Sigmoid colon (tissue), 7 donors: ENCODE results near the gene SP7. TPM values are rescaled to one million over a fixed set of nuclear protein-coding genes. Genes with fewer than 3 reads are reported as not detected.

Source experiments
- DNase-seq: peaks from one replicate; pipeline ENCODE4 v3.0.0-alpha.2; 2019
- H3K27ac ChIP-seq, 4 donors: fragments of 200-600 bp; sonication (generic); one replicate each; pipeline ENCODE4 v1.5.1; 2016 to 2019; ENCODE audit warnings: mild to moderate bottlenecking in 1 of 4
- H3K27me3 ChIP-seq, 3 donors: fragments of 200-600 bp; sonication (generic); one replicate each; pipeline ENCODE4 v1.5.1; 2019; ENCODE audit warnings: mild to moderate bottlenecking in 1 of 3
- H3K36me3 ChIP-seq, 4 donors: fragments of 200-600 bp; sonication (generic); one replicate each; pipeline ENCODE4 v1.5.1; 2016 to 2019
- H3K4me1 ChIP-seq, 4 donors: fragments of 200-600 bp; sonication (generic); one replicate each; pipeline ENCODE4 v1.5.1; 2017 to 2019
- H3K4me3 ChIP-seq, 4 donors: fragments of 200-600 bp; sonication (generic); one replicate each; pipeline ENCODE4 v1.5.1; 2017 to 2019; ENCODE audit warnings: mild to moderate bottlenecking in 2 of 4, moderate library complexity in 1 of 4
- H3K9me3 ChIP-seq, 4 donors: fragments of 200-600 bp in 3 of 4; sonication (generic) in 3 of 4; one replicate each; pipeline versions ENCODE4 v1.5.1 to v1.6.1; 2013 to 2019
- EP300 ChIP-seq, 4 donors: sonication (generic); formaldehyde crosslinking; IDR thresholded peaks; one replicate each; pipeline ENCODE4 v1.6.1; 2017; ENCODE audit warnings: antibody characterized with exemption in 4 of 4
- POLR2A ChIP-seq, 2 donors: fragments of 450-650 bp; IDR thresholded peaks; one replicate each; pipeline ENCODE4 v1.6.1; 2016; ENCODE audit warnings: antibody characterized with exemption in 2 of 2, mild to moderate bottlenecking in 2 of 2, moderate library complexity in 2 of 2
- POLR2AphosphoS5 ChIP-seq, 4 donors: sonication (generic); formaldehyde crosslinking; IDR thresholded peaks; one replicate each; pipeline ENCODE4 v1.6.1; 2017; ENCODE audit warnings: antibody characterized with exemption in 4 of 4
- WGBS, 2 donors: extraction: QIAGEN DNeasy Blood & Tissue Kit; methylation state at CpG; one replicate each; pipeline ENCODE4 v1.1.7; 2013; 5-methylcytosine and 5-hydroxymethylcytosine counted together
- intact Hi-C: fragments of 100-400 bp; cut with DNase I; formaldehyde crosslinking; loops from one replicate; pipeline ENCODE4 v1.15.1; 2023
- polyA plus RNA-seq, 3 donors: library from polyadenylated mRNA; stranded (reverse); fragments of 200-250 nt; gene quantifications; one replicate each; pipeline ENCODE4 v1.2.3, GENCODE V29; 2013
- total RNA-seq, 4 donors: library from RNA; depleted of rRNA; stranded (reverse); fragments of >200 nt; gene quantifications; one replicate each; pipeline ENCODE4 v1.1.0, GENCODE V29; 2016
- TF ChIP-seq, protein P1 (sequence below), 4 experiments: fragments of 450-650 bp in 3 of 4; fragments of 200-600 bp in 1 of 4; IDR thresholded peaks; one replicate each; pipeline ENCODE4 v1.5.1; 2016 to 2019; ENCODE audit warnings: antibody characterized with exemption in 4 of 4, mild to moderate bottlenecking in 3 of 4, moderate library complexity in 2 of 4
- donor health status: healthy with polysubstance abuse.
- donor health status: Bipolar disorder and iron deficiency.
- donor health status: healthy.

Gene SP7
- total and polyA plus RNA-seq, 7 donors = not detected

DNA sequence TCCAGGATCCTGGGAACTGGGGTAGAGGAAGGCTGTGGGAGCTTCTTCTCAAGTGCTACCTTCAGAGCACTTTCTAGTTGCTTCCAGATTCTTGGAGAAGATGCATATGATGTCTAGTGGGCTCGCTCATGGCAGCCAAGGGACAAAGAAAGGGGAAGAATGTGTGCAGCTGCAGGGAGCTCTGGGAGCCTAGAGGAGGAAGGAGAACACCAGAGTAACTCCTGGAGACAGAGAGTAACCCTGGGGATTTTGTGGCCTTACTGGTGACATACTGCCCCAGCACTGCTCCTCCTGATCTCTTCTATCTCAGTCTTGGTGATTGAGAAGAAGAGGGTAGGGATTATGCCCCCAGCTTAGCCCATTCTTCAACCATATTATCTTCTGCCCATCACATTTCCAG, 10.3 kb upstream of the SP7 start:
- no peaks in the 10 kb centered on the region for H3K9me3 ChIP-seq
- H3K27ac ChIP-seq = no peak overlapping the region
- no peak for TF ChIP-seq EP300 (IDR thresholded peaks at IDR 0.05)
- no peak for TF ChIP-seq POLR2A (IDR thresholded peaks at IDR 0.05)
- TF ChIP-seq POLR2AphosphoS5 (IDR thresholded peaks at IDR 0.05) = no peak
- TF ChIP-seq, protein P1, sequence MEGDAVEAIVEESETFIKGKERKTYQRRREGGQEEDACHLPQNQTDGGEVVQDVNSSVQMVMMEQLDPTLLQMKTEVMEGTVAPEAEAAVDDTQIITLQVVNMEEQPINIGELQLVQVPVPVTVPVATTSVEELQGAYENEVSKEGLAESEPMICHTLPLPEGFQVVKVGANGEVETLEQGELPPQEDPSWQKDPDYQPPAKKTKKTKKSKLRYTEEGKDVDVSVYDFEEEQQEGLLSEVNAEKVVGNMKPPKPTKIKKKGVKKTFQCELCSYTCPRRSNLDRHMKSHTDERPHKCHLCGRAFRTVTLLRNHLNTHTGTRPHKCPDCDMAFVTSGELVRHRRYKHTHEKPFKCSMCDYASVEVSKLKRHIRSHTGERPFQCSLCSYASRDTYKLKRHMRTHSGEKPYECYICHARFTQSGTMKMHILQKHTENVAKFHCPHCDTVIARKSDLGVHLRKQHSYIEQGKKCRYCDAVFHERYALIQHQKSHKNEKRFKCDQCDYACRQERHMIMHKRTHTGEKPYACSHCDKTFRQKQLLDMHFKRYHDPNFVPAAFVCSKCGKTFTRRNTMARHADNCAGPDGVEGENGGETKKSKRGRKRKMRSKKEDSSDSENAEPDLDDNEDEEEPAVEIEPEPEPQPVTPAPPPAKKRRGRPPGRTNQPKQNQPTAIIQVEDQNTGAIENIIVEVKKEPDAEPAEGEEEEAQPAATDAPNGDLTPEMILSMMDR (IDR thresholded peaks at IDR 0.05) = no peak
- H3K27me3 ChIP-seq = no peaks in the 10 kb centered on the region
- intact Hi-C loops = no loop called here
- H3K4me1 ChIP-seq = peaks cover 0 to 15% (median 13%) of the 10 kb centered on the region in 4 donors
- no peak overlapping the region for H3K4me3 ChIP-seq
- H3K36me3 ChIP-seq = no peaks in the 10 kb centered on the region
- no peak for DNase-seq
- WGBS, 2 donors = 81 to 85% methylated on average over 1 of the region's 1 CpG

DNA sequence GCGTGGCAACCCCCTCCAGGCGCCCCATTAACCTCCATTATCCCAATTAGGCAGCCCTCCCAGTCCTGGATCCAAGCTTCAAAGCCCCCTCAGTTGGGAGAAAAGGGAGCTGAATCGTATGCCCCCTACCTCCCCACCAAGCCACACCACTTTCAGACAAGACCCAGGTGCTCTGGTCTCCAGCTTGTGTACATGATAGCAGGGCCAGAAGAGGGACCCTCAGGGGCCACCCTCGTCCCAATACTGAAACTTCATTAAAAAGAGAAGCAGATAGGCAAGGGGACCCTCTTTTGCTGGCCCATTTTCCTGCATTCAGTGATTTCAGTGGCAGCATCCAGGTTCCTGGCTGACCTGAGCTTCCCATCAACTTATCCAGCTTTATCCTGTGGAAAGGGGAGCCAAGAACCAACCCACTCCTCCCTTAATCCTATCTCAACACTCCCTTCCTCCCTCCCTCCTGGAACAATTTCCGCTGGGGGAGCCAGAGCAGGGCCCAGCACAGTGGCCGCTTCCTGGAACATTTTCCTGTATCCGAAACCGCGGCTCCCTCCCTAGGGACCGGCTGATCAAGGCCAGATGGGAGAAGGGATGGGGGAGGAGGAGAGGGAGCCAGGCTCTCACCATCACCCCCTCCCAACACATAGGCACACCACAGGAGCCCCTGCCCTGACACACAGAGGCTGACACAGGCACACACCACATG, 9.5 kb upstream of the SP7 start:
- Histone ChIP-seq H3K9me3 (no peaks in the 10 kb centered on the region), H3K4me1 (peaks cover 0 to 15% (median 13%) of the 10 kb centered on the region in 4 donors), H3K36me3 (no peaks in the 10 kb centered on the region), H3K4me3 (peak overlapping the region in 3 of 4 donors; percentile 63 to 75 (median 72)), H3K27me3 (no peaks in the 10 kb centered on the region), H3K27ac (peak overlapping the region; percentile 86 to 97 (median 90))
- intact Hi-C loops = loop anchor here (1.0 kb wide), 1 partner anchor 21 kb away; no protein-coding TSS in a partner anchor
- DNase-seq = peak; percentile 77
- no peak for TF ChIP-seq POLR2AphosphoS5 (IDR thresholded peaks at IDR 0.05)
- TF ChIP-seq, protein P1 (IDR thresholded peaks at IDR 0.05) = peak in 1 of 4 experiments; percentile 4
- WGBS, 2 donors = 41 to 44% methylated on average over 10 of the region's 10 CpGs

DNA sequence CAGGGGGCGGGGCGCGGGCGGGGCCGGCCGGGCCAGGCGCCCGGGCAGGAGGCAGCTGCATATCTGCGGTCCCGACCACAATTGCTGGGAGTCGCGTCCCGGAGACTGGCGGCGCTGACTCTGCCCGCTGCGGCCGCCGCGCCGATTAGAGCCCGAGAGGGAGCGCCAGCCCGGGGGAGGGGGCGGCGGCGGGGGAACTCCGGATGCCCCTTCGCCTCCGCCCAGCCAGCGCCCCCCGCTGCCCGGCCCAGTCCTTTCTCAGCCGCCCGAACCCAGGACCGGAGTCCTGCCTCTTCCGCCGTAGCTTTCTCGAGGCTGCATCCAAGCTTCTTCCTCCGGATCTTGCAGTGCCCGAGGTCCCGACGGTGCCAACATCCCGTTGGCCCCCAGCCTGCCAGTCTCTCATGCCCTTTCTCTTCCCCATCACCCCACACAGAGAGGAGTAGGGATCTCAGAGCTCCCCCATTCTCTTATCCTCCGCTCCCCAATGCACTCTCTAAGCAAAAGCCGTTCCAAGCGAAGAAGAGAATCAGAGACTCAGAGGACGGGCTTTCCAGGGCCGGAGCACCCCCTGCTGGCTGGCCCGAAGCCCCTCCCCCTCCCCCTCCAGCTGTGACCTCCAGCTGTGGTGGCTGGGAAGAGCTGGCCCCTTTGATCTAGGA, 8.8 kb upstream of the SP7 start:
- intact Hi-C loops = loop anchor here (1.0 kb wide), 1 partner anchor 21 kb away; no protein-coding TSS in a partner anchor
- Histone ChIP-seq H3K27me3 (no peaks in the 10 kb centered on the region), H3K4me1 (peaks cover 0 to 15% (median 13%) of the 10 kb centered on the region in 4 donors), H3K4me3 (peak overlapping the region; percentile 63 to 75 (median 69)), H3K36me3 (no peaks in the 10 kb centered on the region), H3K9me3 (no peaks in the 10 kb centered on the region), H3K27ac (peak overlapping the region; percentile 86 to 97 (median 90))
- WGBS, 2 donors = 0% methylated on average over 50 of the region's 50 CpGs
- TF ChIP-seq POLR2A (IDR thresholded peaks at IDR 0.05) = no peak
- no peak for TF ChIP-seq EP300 (IDR thresholded peaks at IDR 0.05)
- TF ChIP-seq, protein P1 (IDR thresholded peaks at IDR 0.05) = peak; percentile 73 to 85 (median 79)
- peak; percentile 21 to 74 (median 46) for TF ChIP-seq POLR2AphosphoS5 (IDR thresholded peaks at IDR 0.05)
- peak; percentile 93 for DNase-seq

DNA sequence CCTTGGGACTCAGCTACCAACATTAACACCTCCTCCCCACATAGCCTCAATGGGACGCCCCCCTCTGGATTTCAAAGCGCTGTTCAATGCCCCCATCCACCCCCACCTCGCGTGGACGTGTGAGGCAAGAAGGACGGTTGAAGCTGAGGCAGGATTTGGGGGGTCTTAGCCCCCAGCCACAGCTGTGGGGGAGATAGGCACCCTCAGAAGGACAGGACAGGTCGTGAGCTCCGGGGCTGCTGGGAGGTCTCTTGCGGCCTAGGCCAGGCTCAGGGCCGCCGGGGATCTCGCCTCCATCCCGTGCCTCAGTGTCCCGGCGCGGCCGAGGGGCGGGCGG, 8.3 kb upstream of the SP7 start:
- 7 to 8% methylated on average over 19 of the region's 19 CpGs for WGBS, 2 donors
- no peaks in the 10 kb centered on the region for H3K9me3 ChIP-seq

More for the DNA sequence above, 8.3 kb upstream of the SP7 start:
- DNase-seq = peak; percentile 66
- Histone ChIP-seq H3K4me1 (peaks cover 0 to 15% (median 13%) of the 10 kb centered on the region in 4 donors), H3K36me3 (no peaks in the 10 kb centered on the region), H3K27ac (peak overlapping the region; percentile 86 to 97 (median 90)), H3K27me3 (no peaks in the 10 kb centered on the region), H3K4me3 (peak overlapping the region; percentile 63 to 75 (median 69))
- TF ChIP-seq, protein P1 (IDR thresholded peaks at IDR 0.05) = no peak
- no peak for TF ChIP-seq POLR2AphosphoS5 (IDR thresholded peaks at IDR 0.05)
- intact Hi-C loops = no loop called here
